ENCODE results near the gene METTL1.

DNA sequence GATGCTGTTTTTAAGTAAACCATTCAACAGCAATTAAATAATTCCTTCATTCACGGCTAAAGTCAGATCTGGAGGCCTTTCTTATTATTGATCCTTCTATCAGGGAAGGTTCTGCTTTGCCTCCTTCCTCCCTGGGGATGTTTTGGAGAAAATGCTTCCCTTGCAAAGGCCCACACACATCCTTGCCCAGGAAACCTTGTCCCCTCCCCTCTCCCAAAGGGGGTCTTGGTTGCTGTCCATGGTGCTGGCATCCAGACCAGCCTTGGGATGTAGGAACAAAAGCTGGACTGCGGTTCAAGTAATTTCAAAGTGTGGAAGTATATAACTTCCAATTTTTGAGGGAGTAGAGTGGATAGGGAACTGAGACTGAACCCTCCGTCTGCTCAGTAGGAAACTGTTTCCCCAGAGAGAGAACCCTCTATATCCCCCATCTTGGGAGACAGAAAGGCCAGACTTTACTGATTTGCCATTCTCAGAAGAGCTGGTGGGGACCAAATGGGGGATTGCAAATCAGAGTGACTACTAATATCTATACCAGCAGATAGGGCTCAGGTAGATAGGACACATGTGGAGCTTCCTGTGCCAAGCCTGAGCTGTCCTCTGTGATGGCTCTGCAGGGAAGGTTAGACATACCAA, 11.4 kb downstream of the METTL1 start:
- TF ChIP-seq, protein P1, sequence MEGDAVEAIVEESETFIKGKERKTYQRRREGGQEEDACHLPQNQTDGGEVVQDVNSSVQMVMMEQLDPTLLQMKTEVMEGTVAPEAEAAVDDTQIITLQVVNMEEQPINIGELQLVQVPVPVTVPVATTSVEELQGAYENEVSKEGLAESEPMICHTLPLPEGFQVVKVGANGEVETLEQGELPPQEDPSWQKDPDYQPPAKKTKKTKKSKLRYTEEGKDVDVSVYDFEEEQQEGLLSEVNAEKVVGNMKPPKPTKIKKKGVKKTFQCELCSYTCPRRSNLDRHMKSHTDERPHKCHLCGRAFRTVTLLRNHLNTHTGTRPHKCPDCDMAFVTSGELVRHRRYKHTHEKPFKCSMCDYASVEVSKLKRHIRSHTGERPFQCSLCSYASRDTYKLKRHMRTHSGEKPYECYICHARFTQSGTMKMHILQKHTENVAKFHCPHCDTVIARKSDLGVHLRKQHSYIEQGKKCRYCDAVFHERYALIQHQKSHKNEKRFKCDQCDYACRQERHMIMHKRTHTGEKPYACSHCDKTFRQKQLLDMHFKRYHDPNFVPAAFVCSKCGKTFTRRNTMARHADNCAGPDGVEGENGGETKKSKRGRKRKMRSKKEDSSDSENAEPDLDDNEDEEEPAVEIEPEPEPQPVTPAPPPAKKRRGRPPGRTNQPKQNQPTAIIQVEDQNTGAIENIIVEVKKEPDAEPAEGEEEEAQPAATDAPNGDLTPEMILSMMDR (conservative IDR thresholded peaks at IDR 0.05; ENCODE audit: low read length): no peak
- TF ChIP-seq EZH2phosphoT487 (IDR thresholded peaks at IDR 0.05; ENCODE audit: borderline replicate concordance): no peak

All from Loucy (cell line).